Sigmoid colon (tissue), 4 donors: ENCODE data around the gene AGBL5.

Experiments
- CTCF ChIP-seq, 4 experiments: fragments of 450-650 bp in 3 of 4; fragments of 200-600 bp in 1 of 4; IDR thresholded peaks; one replicate each; pipeline ENCODE4 v1.5.1; 2016 to 2019; ENCODE audit warnings: antibody characterized with exemption in 4 of 4, mild to moderate bottlenecking in 3 of 4, moderate library complexity in 2 of 4
- POLR2A ChIP-seq, 2 donors: fragments of 450-650 bp; IDR thresholded peaks; one replicate each; pipeline ENCODE4 v1.6.1; 2016; ENCODE audit warnings: antibody characterized with exemption in 2 of 2, mild to moderate bottlenecking in 2 of 2, moderate library complexity in 2 of 2
- POLR2AphosphoS5 ChIP-seq, 4 donors: sonication (generic); formaldehyde crosslinking; IDR thresholded peaks; one replicate each; pipeline ENCODE4 v1.6.1; 2017; ENCODE audit warnings: antibody characterized with exemption in 4 of 4

GRCh38 chr2:27080140-27080469, 28.6 kb downstream of the AGBL5 start:
- TF ChIP-seq CTCF (IDR thresholded peaks at IDR 0.05) = no peak
- TF ChIP-seq POLR2AphosphoS5 (IDR thresholded peaks at IDR 0.05) = no peak
- no peak for TF ChIP-seq POLR2A (IDR thresholded peaks at IDR 0.05)
